Measurements from ENCODE around the gene GNAO1.

GNAO1 gene

DNA sequence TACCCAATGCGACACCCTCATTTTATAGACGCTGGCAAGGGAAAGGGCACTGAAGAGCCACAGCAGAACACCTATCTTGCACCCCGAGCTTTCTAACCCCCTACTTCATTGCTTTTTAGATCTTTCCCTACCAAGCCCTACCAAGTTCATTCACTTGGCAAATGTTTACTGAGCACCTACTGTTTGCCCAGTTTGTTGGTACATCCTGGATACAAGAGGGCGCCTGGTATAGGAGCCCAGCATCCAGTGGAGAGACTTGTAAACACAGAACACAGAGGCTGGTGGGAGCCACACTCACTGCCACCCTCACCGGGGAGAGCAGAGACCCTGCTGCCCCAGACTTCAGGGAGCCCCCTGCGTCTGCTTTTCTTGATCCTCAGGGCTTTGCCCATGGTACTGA is 112.6 kb downstream of the GNAO1 start:
- Histone ChIP-seq H3K36me3 (ENCODE audit: control insufficient read depth in 5 of 5, insufficient read depth in 5 of 5, low read length in 5 of 5) (no peaks in the 10 kb centered on the region), H3K27me3 (ENCODE audit: control insufficient read depth in 5 of 5, insufficient read depth in 4 of 5, low read length in 5 of 5) (peaks cover 0 to 8% (median 2%) of the 10 kb centered on the region in 5 donors), H3K9ac (ENCODE audit: low read length in 5 of 5) (no peak overlapping the region), H3K4me3 (ENCODE audit: low read depth in 1 of 5, low read length in 5 of 5) (no peak overlapping the region), H3K4me1 (ENCODE audit: control insufficient read depth in 5 of 5, insufficient read depth in 5 of 5, low read length in 5 of 5) (peaks cover 0 to 7% (median 5%) of the 10 kb centered on the region in 5 donors), H3K27ac (ENCODE audit: low read depth, low read length) (no peak overlapping the region), H3K9me3 (ENCODE audit: control insufficient read depth in 5 of 5, low read length in 5 of 5) (no peaks in the 10 kb centered on the region)

DNA sequence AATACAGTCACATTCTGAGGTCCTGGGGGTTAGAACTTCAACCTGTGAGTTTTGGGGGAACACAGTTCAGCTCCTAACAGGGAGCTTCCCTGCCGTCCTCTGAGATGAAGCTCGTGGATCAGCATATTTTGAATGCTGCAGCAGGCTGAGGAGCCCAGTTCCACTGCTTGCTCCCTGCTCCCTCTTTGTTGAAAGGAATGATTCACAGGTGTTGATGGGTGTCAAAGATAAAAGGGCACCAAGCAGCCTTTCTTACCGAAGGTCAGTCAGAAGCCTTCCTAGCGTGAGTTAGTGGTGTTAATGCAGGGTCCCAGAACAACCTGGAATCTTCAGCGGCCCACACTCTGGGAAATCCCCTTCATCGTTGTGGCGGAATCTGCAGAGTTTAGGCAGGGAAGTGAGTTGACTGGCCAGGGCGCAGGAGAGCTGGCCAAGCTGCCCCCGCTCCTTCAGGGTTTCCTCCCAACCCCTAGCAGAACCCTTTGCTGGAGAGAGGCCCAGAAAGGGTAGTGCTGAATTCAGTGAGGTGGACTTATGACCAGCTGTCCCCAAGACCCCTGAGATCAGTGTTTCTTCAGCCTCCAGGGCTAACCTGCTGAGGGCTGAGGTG is 114.8 kb downstream of the GNAO1 start:
- Histone ChIP-seq H3K36me3 (ENCODE audit: control insufficient read depth in 5 of 5, insufficient read depth in 5 of 5, low read length in 5 of 5) (no peaks in the 10 kb centered on the region), H3K27me3 (ENCODE audit: control insufficient read depth in 5 of 5, insufficient read depth in 4 of 5, low read length in 5 of 5) (peaks cover 0 to 8% (median 2%) of the 10 kb centered on the region in 5 donors), H3K4me3 (ENCODE audit: low read depth in 1 of 5, low read length in 5 of 5) (no peak overlapping the region), H3K9ac (ENCODE audit: low read length in 5 of 5) (no peak overlapping the region), H3K4me1 (ENCODE audit: control insufficient read depth in 5 of 5, insufficient read depth in 5 of 5, low read length in 5 of 5) (no peaks in the 10 kb centered on the region), H3K9me3 (ENCODE audit: control insufficient read depth in 5 of 5, low read length in 5 of 5) (peaks cover 0 to 3% (median 0%) of the 10 kb centered on the region in 5 donors), H3K27ac (ENCODE audit: low read depth, low read length) (no peak overlapping the region)

DNA sequence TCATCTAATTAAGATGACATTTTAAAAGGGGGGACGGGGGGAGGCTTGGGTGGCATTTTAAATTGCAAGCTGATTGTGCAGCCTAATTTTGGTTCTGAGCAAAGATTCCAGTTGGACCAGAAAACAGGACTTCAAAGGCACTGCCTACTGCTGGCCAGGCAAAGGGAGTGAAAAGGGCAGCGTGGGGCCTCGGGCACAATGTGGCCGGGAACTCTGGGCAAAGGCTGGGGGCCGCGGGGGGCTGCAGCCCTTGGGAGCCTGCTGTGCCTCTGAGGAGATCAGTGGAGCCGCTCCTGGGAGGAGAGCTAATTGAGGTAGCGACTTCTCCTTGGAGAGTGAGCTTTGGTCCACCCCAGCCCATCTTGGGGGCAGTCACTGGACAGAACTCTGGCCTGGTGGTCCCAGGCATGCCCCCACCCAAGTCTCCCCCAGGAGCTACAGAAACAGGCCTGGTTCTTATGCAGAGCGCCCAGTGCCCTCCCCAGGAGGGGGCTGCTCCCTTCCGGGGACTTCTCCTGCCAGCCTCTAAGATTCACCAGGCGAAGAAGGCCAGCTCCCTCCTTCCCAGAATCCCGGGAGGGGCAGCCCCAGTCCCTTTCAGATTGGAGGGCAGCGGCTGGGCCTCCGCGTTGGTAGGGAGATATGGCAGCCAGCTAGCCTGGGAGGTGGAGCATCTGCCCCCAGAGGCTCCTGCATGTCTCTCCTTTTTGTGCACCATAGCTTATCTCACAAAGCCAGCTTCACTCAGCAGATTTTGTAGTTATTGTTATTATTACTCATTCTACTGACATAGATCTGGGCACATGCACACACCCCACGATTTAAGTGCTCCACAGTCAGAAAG is 115.6 kb downstream of the GNAO1 start:
- no peaks in the 10 kb centered on the region for H3K4me1 ChIP-seq (ENCODE audit: control insufficient read depth in 5 of 5, insufficient read depth in 5 of 5, low read length in 5 of 5)
- no peak overlapping the region for H3K27ac ChIP-seq (ENCODE audit: low read depth, low read length)
- no peaks in the 10 kb centered on the region for H3K36me3 ChIP-seq (ENCODE audit: control insufficient read depth in 5 of 5, insufficient read depth in 5 of 5, low read length in 5 of 5)
- H3K27me3 ChIP-seq (ENCODE audit: control insufficient read depth in 5 of 5, insufficient read depth in 4 of 5, low read length in 5 of 5) = peaks cover 0 to 8% (median 2%) of the 10 kb centered on the region in 5 donors
- no peak overlapping the region for H3K4me3 ChIP-seq (ENCODE audit: low read depth in 1 of 5, low read length in 5 of 5)
- H3K9me3 ChIP-seq (ENCODE audit: control insufficient read depth in 5 of 5, low read length in 5 of 5) = peaks cover 0 to 3% (median 0%) of the 10 kb centered on the region in 5 donors
- H3K9ac ChIP-seq (ENCODE audit: low read length in 5 of 5) = no peak overlapping the region

DNA sequence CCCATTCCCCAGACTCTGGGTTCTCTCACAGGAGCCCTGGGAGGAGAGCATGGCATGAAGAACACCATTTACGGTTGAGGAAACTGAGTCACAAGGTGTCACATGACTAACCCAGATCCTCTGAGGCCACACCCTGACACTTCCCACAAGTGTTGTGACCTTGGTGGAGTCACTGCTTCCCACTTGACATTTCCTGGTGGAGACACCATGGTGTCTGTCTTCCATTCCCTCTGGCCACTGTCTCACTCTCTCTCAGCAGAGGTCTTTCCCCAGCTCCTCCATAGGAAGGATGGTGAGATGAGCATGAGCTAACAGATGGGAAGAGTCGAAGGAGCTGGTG is 116.2 kb downstream of the GNAO1 start:
- Histone ChIP-seq H3K27me3 (ENCODE audit: control insufficient read depth in 5 of 5, insufficient read depth in 4 of 5, low read length in 5 of 5) (peaks cover 0 to 8% (median 2%) of the 10 kb centered on the region in 5 donors), H3K27ac (ENCODE audit: low read depth, low read length) (no peak overlapping the region), H3K9me3 (ENCODE audit: control insufficient read depth in 5 of 5, low read length in 5 of 5) (peaks cover 0 to 3% (median 0%) of the 10 kb centered on the region in 5 donors), H3K4me1 (ENCODE audit: control insufficient read depth in 5 of 5, insufficient read depth in 5 of 5, low read length in 5 of 5) (no peaks in the 10 kb centered on the region), H3K9ac (ENCODE audit: low read length in 5 of 5) (no peak overlapping the region), H3K4me3 (ENCODE audit: low read depth in 1 of 5, low read length in 5 of 5) (no peak overlapping the region), H3K36me3 (ENCODE audit: control insufficient read depth in 5 of 5, insufficient read depth in 5 of 5, low read length in 5 of 5) (no peaks in the 10 kb centered on the region)

DNA sequence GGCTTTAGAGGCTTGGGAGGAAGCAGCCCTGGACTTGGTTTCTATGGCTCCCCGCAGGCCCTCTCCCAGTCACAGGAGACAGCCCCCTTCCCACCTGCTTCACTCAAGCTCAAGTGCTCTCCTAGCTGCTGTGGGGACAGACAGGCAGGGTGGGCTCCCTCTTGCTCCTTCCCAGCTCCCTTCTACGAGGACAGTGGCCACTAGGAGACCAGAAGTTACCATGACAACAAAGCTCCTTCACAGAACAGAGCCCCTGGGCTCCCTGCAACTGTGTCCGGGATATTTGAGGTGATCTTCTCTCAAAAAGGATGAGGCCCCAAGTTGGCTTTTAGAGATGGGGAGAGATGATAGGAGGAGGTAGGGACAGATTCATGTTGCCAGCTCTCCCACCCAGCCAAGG is 117.7 kb downstream of the GNAO1 start:
- H3K4me3 ChIP-seq (ENCODE audit: low read depth in 1 of 5, low read length in 5 of 5) = no peak overlapping the region
- H3K27ac ChIP-seq (ENCODE audit: low read depth, low read length) = no peak overlapping the region
- no peak overlapping the region for H3K9ac ChIP-seq (ENCODE audit: low read length in 5 of 5)
- peaks cover 0 to 8% (median 2%) of the 10 kb centered on the region in 5 donors for H3K27me3 ChIP-seq (ENCODE audit: control insufficient read depth in 5 of 5, insufficient read depth in 4 of 5, low read length in 5 of 5)
- no peaks in the 10 kb centered on the region for H3K36me3 ChIP-seq (ENCODE audit: control insufficient read depth in 5 of 5, insufficient read depth in 5 of 5, low read length in 5 of 5)
- no peaks in the 10 kb centered on the region for H3K4me1 ChIP-seq (ENCODE audit: control insufficient read depth in 5 of 5, insufficient read depth in 5 of 5, low read length in 5 of 5)
- H3K9me3 ChIP-seq (ENCODE audit: control insufficient read depth in 5 of 5, low read length in 5 of 5) = peaks cover 0 to 3% (median 0%) of the 10 kb centered on the region in 5 donors

DNA sequence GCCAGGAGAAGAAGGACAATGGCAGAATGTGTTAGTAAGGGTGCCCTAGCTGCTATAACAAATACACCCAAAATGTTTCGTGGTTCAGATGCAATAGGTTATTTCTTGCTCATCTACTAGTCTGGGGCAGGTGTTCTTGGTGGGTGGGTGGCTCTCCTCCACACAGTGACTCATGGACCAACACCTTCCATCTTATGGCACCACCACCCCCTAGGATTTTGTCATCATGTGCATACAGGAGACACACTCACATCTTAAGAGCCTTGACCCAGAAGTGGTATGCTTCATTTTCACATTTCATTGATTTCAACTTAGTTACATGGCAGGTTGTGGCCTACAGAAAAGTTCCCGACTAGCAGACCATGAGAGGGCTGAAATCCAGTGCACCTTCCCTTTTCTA is 119.4 kb downstream of the GNAO1 start:
- Histone ChIP-seq H3K27ac (ENCODE audit: low read depth, low read length) (no peak overlapping the region), H3K27me3 (ENCODE audit: control insufficient read depth in 5 of 5, insufficient read depth in 4 of 5, low read length in 5 of 5) (peaks cover 0 to 5% (median 0%) of the 10 kb centered on the region in 5 donors), H3K4me1 (ENCODE audit: control insufficient read depth in 5 of 5, insufficient read depth in 5 of 5, low read length in 5 of 5) (no peaks in the 10 kb centered on the region), H3K4me3 (ENCODE audit: low read depth in 1 of 5, low read length in 5 of 5) (no peak overlapping the region), H3K36me3 (ENCODE audit: control insufficient read depth in 5 of 5, insufficient read depth in 5 of 5, low read length in 5 of 5) (no peaks in the 10 kb centered on the region), H3K9ac (ENCODE audit: low read length in 5 of 5) (no peak overlapping the region), H3K9me3 (ENCODE audit: control insufficient read depth in 5 of 5, low read length in 5 of 5) (peaks cover 0 to 3% (median 0%) of the 10 kb centered on the region in 5 donors)

DNA sequence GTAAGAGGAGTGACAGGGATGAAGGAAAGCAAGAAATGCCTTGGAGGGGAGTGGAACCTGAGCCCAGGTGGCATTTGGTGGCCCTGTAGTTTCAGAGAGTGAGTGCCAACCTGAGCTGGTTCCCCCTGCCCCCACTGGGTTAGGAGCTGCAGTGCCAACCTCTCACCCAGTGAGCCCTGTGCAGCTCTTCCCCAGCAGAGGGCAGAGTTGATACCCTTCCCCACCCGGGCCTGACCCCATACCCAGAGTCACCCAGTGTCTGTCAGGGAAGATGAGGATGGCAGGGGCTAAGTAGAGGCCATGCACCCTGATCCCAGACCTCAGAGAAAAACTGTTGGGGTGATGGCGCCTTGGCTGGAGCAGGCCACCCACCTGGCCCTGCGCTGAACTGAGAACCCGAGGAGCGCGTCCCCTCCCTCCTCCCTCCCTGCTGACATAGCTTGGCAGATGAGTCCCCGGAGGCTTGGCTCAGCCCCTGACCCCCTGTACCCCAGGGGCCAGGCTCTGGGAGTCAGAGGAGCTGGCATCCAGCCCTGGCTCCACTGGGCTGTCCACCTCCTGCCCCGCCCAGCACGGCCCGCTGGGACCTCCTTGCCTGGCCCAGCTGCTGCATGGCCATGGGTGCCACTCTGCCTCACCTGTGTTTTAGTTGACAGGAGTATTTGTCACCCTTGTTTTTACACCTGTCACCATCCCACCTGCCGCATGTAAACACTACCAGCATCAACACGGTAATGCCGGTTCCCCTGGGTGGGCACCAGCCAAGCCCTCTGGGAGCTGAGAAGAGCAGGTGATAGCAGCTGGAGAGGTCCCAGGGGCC is 120.1 kb downstream of the GNAO1 start:
- Histone ChIP-seq H3K27me3 (ENCODE audit: control insufficient read depth in 5 of 5, insufficient read depth in 4 of 5, low read length in 5 of 5) (peaks cover 0 to 5% (median 0%) of the 10 kb centered on the region in 5 donors), H3K4me3 (ENCODE audit: low read depth in 1 of 5, low read length in 5 of 5) (no peak overlapping the region), H3K27ac (ENCODE audit: low read depth, low read length) (no peak overlapping the region), H3K9ac (ENCODE audit: low read length in 5 of 5) (no peak overlapping the region), H3K9me3 (ENCODE audit: control insufficient read depth in 5 of 5, low read length in 5 of 5) (peaks cover 0 to 3% (median 0%) of the 10 kb centered on the region in 5 donors), H3K36me3 (ENCODE audit: control insufficient read depth in 5 of 5, insufficient read depth in 5 of 5, low read length in 5 of 5) (no peaks in the 10 kb centered on the region), H3K4me1 (ENCODE audit: control insufficient read depth in 5 of 5, insufficient read depth in 5 of 5, low read length in 5 of 5) (no peaks in the 10 kb centered on the region)

DNA sequence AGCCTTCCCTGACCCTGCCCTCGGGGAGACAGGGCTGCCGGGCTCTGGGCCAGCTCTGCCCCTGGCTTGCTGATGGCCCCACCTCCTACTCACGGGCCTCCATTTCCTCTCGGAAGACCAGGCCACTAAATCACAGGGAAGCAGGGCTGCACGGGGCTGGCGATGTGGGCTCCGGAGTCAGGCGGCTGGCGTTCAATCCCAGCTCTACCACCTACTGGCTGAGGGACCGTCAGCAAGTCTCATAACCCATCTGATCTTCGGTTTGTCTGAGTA is 120.7 kb downstream of the GNAO1 start:
- Histone ChIP-seq H3K9ac (ENCODE audit: low read length in 5 of 5) (no peak overlapping the region), H3K36me3 (ENCODE audit: control insufficient read depth in 5 of 5, insufficient read depth in 5 of 5, low read length in 5 of 5) (no peaks in the 10 kb centered on the region), H3K9me3 (ENCODE audit: control insufficient read depth in 5 of 5, low read length in 5 of 5) (peaks cover 0 to 3% (median 0%) of the 10 kb centered on the region in 5 donors), H3K27me3 (ENCODE audit: control insufficient read depth in 5 of 5, insufficient read depth in 4 of 5, low read length in 5 of 5) (peaks cover 0 to 2% (median 0%) of the 10 kb centered on the region in 5 donors), H3K27ac (ENCODE audit: low read depth, low read length) (no peak overlapping the region), H3K4me3 (ENCODE audit: low read depth in 1 of 5, low read length in 5 of 5) (no peak overlapping the region), H3K4me1 (ENCODE audit: control insufficient read depth in 5 of 5, insufficient read depth in 5 of 5, low read length in 5 of 5) (no peaks in the 10 kb centered on the region)

DNA sequence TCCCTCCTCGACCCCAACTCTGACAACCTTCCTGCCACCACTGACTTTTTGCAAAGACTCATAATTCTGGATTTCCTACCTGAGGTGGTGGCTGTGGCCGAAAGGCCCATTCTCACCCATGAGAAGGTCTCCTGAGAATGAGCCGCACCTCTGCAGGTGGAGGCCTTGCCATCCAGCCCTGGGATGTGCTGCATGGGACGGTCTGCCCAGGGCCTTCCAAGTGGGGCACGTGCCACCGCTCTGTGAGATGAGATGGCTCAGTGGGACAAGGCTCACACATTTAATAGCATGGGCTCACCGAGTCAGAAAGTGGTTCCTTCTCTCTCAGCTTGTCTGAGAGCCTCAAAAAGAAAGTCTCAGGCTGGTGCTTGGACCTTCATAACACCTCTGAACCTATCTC is 121.3 kb downstream of the GNAO1 start:
- Histone ChIP-seq H3K9ac (ENCODE audit: low read length in 5 of 5) (no peak overlapping the region), H3K4me1 (ENCODE audit: control insufficient read depth in 5 of 5, insufficient read depth in 5 of 5, low read length in 5 of 5) (no peaks in the 10 kb centered on the region), H3K9me3 (ENCODE audit: control insufficient read depth in 5 of 5, low read length in 5 of 5) (peaks cover 0 to 3% (median 0%) of the 10 kb centered on the region in 5 donors), H3K36me3 (ENCODE audit: control insufficient read depth in 5 of 5, insufficient read depth in 5 of 5, low read length in 5 of 5) (no peaks in the 10 kb centered on the region), H3K27ac (ENCODE audit: low read depth, low read length) (no peak overlapping the region), H3K4me3 (ENCODE audit: low read depth in 1 of 5, low read length in 5 of 5) (no peak overlapping the region), H3K27me3 (ENCODE audit: control insufficient read depth in 5 of 5, insufficient read depth in 4 of 5, low read length in 5 of 5) (peaks cover 0 to 2% (median 0%) of the 10 kb centered on the region in 5 donors)
